Activated naive CD4-positive, alpha-beta T cell treated with Interleukin-2 at 50 U/mL for 16 hours (primary cell): Measurements from ENCODE around the gene AKAP5.

ENCODE experiments used
- DNase-seq: peaks from one replicate; pipeline ENCODE4 v3.0.0-alpha.2; 2020

The AKAP5 gene

GRCh38 chr14:64463195-64463594 is 2.1 kb upstream of the AKAP5 start:
- no peak for DNase-seq

GRCh38 chr14:64463873-64464272 is 1.4 kb upstream of the AKAP5 start:
- DNase-seq = no peak

- DNase-seq = no peak
Measured at GRCh38 chr14:64464651-64465050, 648 bp upstream of the AKAP5 start.

- DNase-seq = no peak
Measured at GRCh38 chr14:64465831-64466554, 694 bp downstream of the AKAP5 start.

GRCh38 chr14:64467101-64467500 is 1.8 kb downstream of the AKAP5 start:
- DNase-seq = no peak

- no peak for DNase-seq
Measured at GRCh38 chr14:64467566-64467965, 2.3 kb downstream of the AKAP5 start.

GRCh38 chr14:64468451-64468850 is 3.2 kb downstream of the AKAP5 start:
- no peak for DNase-seq

- no peak for DNase-seq
Measured at GRCh38 chr14:64474041-64474440, 8.7 kb downstream of the AKAP5 start.

GRCh38 chr14:64474698-64475097 is 9.4 kb downstream of the AKAP5 start:
- no peak for DNase-seq

- no peak for DNase-seq
Measured at GRCh38 chr14:64475585-64476273, 10.4 kb downstream of the AKAP5 start.

GRCh38 chr14:64476438-64476837 is 11.1 kb downstream of the AKAP5 start:
- no peak for DNase-seq

- no peak for DNase-seq
Measured at GRCh38 chr14:64478634-64479250, 13.4 kb downstream of the AKAP5 start.

- no peak for DNase-seq
Measured at GRCh38 chr14:64488590-64489099, 23.3 kb downstream of the AKAP5 start.

- DNase-seq = no peak
Measured at GRCh38 chr14:64491637-64492036, 26.3 kb downstream of the AKAP5 start.

- no peak for DNase-seq
Measured at GRCh38 chr14:64493455-64493854, 28.2 kb downstream of the AKAP5 start.

GRCh38 chr14:64495252-64495651 is 30.0 kb downstream of the AKAP5 start:
- DNase-seq = no peak

GRCh38 chr14:64496764-64497163 is 31.5 kb downstream of the AKAP5 start:
- no peak for DNase-seq

- DNase-seq = no peak
Measured at GRCh38 chr14:64500088-64500487, 34.8 kb downstream of the AKAP5 start.

GRCh38 chr14:64501411-64502171 is 36.3 kb downstream of the AKAP5 start:
- DNase-seq = no peak

GRCh38 chr14:64502456-64502855 is 37.2 kb downstream of the AKAP5 start:
- peak; percentile 21 for DNase-seq

- DNase-seq = peak; percentile 39
Measured at GRCh38 chr14:64502887-64503433, 37.7 kb downstream of the AKAP5 start.

GRCh38 chr14:64503434-64504309 is 38.4 kb downstream of the AKAP5 start, which contains the start of gene ZBTB25:
Gene ZBTB25, minus strand, starts transcription at chr14:64503838. Its CDS starts 13,305 bp downstream, at chr14:64490533.
- DNase-seq = peak; percentile 94
